Tibial nerve (tissue), 4 donors: Measurements from ENCODE around the gene PKNOX2.

ENCODE experiments used
- EP300 ChIP-seq, 2 donors: sonication (generic); formaldehyde crosslinking; IDR thresholded peaks; one replicate each; pipeline ENCODE4 v1.6.1; 2017; ENCODE audit warnings: antibody characterized with exemption in 2 of 2, mild to moderate bottlenecking in 1 of 2
- POLR2A ChIP-seq, 2 donors: fragments of 450-650 bp; IDR thresholded peaks; one replicate each; pipeline ENCODE4 v1.6.1; 2017; ENCODE audit warnings: antibody characterized with exemption in 2 of 2, mild to moderate bottlenecking in 2 of 2, moderate library complexity in 2 of 2
- TF ChIP-seq, protein P1 (sequence below), 5 experiments: fragments of 200-600 bp in 3 of 5; fragments of 450-650 bp in 2 of 5; sonication (generic) in 3 of 5; IDR thresholded peaks; one replicate each; pipeline ENCODE4 v1.5.1; 2016 to 2019; ENCODE audit warnings: antibody characterized with exemption in 5 of 5, mild to moderate bottlenecking in 3 of 5, moderate library complexity in 2 of 5

DNA sequence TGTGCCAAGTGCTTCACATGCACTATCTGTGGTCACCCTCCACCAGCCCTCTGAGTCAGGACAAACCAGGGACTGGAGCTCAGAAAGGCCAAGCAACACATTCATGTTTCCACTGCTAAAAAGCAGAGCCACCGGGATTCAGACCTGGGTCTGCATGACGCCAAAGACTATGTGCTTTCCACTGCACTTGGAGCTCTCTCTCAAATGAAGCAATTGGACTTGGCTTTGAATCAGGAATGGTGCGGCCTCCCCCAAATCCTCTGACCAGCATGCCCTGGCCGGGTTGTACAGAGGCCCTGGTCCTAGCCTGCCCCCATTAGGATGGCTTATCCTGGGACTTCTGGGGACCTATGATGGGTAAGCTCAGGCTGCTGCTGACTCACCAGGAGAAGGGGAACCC lies 80.7 kb downstream of the PKNOX2 start:
- TF ChIP-seq, protein P1, sequence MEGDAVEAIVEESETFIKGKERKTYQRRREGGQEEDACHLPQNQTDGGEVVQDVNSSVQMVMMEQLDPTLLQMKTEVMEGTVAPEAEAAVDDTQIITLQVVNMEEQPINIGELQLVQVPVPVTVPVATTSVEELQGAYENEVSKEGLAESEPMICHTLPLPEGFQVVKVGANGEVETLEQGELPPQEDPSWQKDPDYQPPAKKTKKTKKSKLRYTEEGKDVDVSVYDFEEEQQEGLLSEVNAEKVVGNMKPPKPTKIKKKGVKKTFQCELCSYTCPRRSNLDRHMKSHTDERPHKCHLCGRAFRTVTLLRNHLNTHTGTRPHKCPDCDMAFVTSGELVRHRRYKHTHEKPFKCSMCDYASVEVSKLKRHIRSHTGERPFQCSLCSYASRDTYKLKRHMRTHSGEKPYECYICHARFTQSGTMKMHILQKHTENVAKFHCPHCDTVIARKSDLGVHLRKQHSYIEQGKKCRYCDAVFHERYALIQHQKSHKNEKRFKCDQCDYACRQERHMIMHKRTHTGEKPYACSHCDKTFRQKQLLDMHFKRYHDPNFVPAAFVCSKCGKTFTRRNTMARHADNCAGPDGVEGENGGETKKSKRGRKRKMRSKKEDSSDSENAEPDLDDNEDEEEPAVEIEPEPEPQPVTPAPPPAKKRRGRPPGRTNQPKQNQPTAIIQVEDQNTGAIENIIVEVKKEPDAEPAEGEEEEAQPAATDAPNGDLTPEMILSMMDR (IDR thresholded peaks at IDR 0.05): no peak
- TF ChIP-seq POLR2A (IDR thresholded peaks at IDR 0.05) (no peak), EP300 (IDR thresholded peaks at IDR 0.05) (no peak)
